HG03439 (cell line): Measurements from ENCODE around the gene CTNND2.
"Not testable (repeated sequence)": the region's sequence is repeated elsewhere in the genome, so short reads cannot be mapped to it uniquely, and the experiment has no call there.

Source experiments
- ATAC-seq: cut with Tn5 transposase; IDR thresholded peaks from one replicate; pipeline ENCODE4 v1.9.1; 2021; ENCODE audit warnings: mild to moderate bottlenecking, moderate library complexity; ENCODE audit not compliant: unreplicated experiment

CTNND2 gene

DNA sequence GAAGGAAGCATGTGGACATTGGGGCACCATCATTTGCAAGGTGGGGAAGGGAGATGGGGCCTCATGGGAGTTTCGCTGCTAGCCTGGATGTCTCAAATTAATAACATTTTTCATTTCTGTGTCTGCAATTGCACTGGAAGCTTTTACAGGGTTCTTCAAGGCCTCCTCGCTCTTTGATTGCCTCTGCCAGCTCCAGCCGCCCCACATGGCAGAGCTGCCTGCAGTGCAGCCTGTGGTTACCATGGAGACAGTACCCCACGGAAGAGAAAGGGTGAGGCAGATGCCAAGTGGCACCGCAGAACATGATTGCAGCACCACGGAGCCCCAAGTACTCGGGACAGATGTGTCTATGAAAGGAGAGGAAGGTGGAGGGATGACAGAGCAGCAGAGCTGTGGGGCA lies 25.4 kb downstream of the CTNND2 start:
- ATAC-seq: no peak

DNA sequence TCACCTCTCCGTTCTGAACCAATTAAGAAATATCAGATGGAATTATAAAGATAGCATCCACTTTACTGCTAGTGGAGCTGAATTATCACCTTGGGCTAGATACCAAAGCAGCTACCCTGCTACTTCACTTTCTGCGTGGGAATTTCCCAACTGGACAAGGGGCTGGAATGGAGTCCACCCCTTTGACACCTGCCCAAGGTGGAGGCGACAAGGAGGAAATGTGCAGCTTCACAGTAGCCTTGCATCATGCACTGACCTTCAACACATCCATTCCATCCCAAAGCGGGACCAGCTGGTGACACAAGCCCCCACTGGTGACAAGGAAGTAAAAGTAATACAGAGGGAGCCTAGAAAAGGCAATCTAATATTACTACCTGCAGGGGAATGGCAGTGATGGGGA lies 30.7 kb downstream of the CTNND2 start:
- no peak for ATAC-seq

DNA sequence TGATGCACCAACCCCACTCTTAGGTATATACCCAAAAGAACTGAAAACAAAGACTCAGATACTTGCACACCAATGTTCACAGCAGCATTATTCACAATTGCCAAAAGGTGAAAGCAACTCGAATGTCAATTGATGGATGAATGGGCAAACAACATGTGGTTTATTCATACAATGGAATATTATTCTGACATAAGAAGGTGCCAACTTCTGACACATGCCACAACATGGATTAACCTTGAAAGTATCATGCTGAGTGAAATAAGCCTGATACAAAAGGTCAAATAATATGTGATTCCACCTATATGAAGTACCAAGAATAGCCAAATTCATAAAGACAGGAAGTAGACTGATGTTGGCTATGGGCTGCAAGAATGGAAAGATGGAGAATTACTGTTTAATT lies 35.0 kb downstream of the CTNND2 start:
- ATAC-seq: no peak

DNA sequence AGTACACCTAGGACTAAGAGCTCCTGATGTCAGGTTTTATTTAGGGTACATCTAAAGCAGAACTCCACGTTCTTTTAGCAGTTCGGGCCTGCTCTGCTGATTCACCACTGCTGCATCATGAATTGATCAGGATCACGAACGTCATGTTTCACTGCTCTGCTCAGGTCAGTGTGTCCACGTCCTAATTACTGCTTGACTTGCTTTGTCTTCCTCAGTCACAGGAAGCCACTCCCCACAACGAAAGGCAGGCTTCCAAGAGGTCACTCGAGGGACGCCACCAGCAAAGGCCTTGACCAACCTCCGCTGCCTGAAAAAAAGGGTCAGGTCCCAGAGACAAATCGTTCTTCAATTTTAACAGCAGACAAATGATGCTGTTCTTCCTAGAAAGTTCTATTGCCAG lies 40.3 kb downstream of the CTNND2 start:
- ATAC-seq: no peak

DNA sequence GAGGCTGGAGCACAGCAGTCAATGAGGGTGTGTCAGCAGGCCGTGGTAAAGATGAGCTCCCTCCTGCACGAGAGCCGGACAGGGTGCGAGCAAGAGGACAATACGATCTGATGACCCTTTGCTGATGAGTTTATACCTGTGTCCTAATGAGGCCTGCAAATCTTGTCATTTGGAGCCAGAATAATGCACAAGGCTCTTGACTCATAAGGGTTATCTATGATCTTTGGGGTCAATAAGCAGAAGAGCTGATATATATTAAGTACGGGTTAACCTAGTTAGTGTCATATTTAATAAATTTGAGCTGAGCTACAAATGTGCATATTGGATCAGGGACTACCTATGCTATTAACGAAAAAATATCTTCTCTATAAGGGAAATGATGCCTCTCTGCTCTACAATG lies 46.9 kb downstream of the CTNND2 start:
- no peak for ATAC-seq

DNA sequence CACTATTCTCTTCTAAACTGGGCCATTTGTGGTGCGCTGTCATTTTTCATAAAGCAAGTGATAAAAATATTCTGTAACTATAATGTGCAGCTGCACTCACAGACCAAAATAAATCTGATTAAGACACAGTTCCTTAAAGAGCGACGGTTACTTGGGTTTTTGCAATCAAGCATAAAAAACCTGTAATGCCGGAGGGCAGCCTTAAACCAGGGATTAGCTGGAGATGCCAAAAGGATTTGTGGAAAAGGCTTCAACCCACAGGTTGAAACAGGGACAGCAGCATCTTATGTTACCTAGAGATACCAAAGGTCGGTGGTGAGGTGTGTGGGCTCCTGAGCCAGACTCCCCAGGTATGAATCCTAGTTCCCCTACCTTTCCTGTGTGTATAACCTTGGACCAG lies 49.3 kb downstream of the CTNND2 start:
- no peak for ATAC-seq

DNA sequence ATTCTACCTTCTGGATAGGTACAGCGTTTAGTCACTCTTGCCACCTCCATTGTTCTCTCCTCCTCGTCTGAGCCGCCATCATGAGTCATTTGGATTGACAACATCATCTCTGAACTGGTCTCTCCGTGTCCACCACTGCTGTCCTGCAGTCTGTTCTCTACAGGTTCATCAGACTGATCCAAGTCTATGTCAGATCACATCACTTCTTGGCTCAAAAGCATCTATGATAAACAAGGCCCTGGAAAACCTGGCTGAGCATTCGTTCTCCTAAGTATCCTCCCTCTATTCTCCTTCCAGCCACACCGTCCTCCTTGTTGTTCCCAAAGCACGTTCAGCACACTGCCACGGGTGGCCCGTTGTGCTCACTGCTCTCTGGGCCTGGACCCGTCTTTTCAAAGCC lies 50.5 kb downstream of the CTNND2 start:
- ATAC-seq: no peak

DNA sequence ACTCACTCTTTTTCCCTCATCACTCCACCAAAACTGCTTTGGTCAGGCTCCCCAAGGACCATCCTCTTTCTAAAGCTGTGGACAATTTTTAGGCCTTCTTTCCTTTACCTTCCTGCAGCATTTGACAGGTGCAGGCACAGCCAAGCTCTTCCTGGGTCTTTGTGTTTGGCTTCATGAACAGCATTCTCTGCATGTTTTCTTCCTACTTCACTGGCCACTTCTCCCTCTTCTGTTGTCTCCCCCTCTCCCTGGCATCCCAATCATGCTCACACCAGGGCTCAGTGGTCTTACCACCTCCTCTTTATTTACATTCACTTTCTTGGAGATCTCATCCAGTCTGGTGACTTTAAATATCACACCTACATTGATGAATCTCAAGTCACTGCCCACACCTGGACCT lies 51.1 kb downstream of the CTNND2 start:
- no peak for ATAC-seq

DNA sequence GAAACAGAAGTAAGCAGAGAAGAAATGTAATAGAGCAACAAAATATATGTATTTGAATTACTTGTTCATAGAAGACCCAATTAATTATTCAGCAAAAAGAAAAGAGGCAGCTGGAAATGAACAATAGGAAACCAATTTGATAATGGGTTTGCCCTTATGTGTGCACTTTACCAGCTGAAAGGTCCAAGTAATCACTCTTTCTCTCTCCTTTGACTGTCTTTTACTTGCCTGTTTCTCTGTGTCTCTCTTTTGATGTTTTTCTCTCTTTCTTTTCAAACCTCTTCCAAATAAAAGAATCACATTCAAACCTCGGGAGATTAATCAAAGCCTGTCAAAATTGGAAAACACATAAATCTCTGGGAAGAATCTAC lies 51.5 kb downstream of the CTNND2 start:
- no peak for ATAC-seq

DNA sequence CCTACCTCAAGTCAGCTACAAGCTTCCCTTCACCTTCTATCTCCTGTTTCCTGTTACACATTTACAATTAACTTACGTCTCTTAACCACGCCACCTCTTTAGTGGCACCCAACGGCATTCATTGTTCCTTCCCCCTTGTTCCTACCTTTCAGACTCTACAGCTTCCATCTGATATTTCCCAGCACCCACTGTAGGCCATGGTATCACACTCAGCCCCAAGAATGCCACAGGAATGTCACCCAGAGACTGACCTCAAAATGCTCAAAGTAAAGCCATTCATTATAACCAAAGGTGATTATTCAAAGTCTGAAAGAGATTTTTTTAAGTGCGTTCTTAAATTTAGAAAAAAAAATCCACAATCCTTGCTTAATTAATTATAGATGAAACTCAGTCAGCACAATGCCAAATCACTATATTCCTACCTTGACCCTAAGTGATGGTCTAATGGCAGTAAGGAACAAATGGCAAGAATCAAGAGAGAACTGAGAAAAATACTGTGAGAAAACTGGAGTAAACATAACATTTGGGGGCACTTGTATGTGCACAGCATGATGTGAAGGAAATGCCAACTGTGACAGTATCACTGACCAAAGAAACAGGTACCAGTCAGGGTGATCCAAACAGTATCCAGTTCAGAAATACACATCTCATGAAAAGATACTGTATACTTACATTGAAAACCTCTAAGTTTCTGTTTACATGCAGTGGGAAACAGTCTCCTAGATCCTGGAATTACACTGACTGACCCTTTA lies 52.1 kb downstream of the CTNND2 start:
- no peak for ATAC-seq

DNA sequence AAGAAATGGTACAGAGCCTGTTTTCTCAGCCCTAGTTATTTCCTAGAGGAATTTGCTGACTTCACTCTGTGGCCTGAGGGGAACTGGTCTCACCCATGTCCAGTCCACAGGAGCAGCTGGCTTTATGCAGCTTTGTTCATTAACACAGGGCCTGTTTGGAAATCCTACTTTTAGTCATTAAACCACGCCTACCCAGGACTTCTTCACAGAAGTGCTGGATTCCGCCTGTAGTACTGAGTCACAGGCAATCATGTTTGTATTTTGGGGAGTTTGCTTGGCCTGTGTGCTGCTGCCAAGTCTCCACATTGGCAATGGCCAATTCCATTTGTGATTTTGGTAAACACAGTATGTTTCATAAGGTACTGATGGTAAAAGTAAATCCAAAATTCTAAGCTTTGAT lies 52.8 kb downstream of the CTNND2 start:
- no peak for ATAC-seq

DNA sequence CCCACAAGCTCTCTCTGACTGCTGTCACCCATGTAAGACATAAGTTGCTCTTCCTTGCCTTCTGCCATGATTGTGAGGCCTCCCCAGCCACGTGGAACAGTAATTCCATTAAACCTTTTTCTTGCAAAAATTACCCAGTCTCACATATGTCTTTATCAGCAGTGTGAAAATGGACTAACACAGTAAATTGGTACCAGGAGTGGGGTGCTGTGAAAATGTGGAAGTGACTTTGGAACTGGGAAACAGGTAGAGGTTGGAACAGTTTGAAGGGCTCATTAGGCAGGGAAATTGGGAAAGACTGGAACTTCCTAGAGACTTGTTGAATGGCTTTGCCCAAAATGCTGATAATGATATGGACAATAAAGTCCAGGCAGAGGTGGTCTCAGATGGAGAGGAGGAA lies 75.7 kb downstream of the CTNND2 start:
- not testable (repeated sequence) for ATAC-seq

DNA sequence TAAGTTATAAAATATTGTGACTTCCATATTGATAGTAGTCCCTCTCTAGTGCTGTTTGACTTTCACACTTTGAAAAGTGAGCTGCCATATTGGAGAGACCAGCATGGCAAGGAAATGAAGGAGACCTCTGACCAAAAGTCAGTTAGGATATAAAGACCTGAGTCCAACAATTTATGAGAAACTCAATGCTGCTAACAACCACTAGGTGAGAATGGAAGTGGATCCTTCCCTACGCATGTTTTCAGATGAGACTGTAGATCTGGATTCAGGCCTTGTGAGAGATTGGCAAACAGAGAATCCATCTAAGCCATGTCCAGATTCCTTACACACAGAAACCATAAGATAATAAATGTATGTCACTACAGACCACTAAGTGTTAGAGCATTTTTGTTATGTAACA lies 81.6 kb downstream of the CTNND2 start:
- no peak for ATAC-seq

DNA sequence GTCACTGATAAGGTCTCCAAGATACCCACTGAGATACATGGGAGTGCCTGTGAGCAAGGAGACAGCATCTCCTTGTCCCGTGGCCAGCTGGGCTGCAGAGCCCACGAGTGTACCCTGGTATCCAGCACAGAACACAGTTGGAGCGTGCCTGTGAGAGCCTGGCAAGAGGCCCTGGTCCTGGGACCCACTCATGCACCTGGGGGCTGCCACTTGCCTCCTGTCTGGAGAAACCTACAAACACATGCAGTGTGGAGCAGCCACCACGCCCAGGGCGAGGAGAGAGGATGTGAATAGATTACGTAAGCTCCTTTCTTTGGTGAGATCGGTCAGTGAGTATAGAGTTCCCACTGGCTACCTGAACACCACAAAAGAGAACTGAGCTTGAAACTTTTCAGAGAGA lies 88.3 kb downstream of the CTNND2 start:
- no peak for ATAC-seq

DNA sequence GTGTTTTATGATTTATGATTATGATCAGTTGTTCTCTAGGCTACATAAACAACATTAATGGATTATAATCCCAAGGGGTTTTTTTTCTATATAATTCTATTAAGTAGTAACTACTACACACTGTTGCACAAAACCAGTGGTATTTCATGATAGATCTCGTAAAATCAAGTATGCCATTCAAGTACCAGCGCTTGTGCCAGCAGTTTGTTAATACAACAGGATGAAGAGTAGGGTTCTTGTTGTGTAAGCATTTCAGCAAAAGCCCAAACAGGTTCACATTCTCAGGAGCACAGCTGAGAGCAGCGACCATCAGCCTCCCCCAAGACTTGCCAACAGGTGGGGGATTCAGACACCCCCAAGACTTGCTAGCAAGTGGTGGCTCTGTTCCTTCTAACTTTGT lies 88.8 kb downstream of the CTNND2 start:
- ATAC-seq: no peak

DNA sequence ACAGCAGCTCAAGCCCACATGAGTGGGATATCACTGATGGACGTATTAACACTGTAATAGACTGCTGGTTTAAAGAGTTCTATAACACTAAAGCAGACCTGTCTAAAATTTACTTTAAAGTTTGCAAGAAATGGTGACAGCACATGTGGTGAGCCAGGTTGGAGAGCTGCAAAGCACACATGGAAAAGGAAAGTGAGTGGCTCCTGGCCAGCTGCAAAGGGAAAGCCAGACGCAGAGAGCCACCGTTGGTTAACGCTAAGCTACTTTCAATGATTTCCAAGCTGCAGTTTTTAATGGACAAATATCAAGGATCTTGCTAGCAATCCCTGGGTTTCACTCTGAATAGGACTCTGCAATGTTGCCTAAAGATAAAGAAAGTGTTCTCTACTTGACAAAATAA lies 89.9 kb downstream of the CTNND2 start:
- no peak for ATAC-seq

DNA sequence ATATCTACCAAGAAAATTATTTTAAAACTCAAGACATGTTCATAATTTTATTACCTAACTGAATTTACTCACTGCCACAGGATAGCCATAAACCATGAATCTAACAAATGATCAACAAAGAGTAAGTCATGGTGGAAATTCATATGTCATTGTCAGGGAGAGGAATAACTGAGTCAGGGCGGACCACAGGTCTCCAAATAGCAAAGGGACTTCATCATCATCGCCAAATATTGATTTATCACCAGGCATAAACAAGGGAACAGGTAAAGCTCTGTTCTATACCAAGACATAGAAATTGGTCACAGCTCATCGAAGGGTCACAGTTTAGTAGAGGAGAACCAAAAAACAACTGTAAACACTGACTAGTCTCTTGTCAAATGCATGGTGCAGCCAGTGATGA lies 94.8 kb downstream of the CTNND2 start:
- ATAC-seq: no peak

DNA sequence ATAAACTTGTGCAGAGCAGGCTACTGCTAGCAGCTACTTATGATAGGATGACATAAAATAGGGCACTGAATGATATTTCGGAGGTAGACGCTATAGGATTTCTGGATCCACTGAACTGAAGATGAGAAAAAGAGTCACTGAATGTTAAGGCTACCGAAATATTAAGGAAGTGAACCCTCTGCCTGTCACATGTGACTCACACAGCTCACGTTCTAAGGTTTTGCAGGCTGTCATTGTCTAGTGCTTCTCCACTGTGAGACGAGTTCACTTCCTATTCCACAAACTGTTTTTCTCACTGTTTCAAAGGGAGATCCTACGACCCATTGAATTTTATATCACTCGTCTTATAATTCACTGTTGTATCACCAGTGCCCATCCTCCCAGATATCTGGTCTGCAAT lies 100.8 kb downstream of the CTNND2 start:
- ATAC-seq: no peak

DNA sequence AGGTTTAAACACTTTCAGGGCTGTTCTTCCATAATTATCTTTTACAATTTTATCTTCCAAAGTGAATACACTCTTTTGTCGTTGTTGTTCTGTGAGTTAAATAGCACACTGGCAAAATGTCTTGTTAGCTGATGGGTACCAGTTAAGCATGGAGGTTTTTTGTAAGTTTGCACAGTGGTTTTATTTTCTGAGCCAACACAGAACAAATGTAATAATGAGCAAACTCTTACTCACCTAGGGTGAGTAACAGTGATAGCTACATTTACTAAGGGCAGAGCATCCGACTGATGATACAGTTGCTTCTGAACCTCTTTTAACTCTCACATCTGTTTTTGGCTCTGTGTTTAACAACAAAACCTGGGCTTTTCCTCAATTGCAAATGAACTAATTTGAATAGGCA lies 103.2 kb downstream of the CTNND2 start:
- no peak for ATAC-seq

DNA sequence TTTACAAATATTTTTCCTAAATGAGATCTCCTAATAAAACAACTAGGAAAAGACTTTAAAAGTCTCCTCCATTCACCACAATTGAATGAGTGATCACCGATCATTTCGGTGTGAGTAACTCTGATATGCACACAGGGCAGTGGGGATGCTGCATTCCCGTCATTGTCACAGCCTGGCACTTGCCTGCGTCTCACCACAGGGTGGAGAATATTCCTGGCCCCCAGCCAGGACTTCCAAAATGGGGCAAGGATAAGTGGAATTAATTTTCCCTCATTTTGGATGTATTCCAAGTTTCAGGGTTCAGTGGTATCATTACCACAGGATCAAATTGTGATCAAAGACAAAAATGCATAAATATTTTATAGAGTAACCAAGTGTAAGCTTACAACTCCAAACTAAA lies 107.1 kb downstream of the CTNND2 start:
- no peak for ATAC-seq

DNA sequence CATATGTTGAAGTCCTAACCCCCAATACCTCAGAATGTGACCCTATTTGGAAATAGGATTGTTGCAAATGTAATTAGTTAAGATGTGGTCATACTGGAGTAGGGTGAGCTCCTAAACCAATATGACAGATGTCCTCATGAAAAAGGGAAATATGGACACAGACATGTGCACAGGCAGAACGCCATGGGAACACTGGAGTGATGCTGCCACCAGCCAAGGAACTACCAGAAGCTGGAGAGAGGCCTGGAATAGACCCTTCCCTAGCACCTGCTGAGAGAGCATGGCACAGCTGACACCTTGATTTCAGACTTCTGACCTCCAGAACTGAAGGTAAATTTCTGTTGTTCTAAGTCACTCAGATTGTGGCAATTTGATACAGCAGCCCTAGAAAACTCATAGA lies 110.8 kb downstream of the CTNND2 start:
- no peak for ATAC-seq

DNA sequence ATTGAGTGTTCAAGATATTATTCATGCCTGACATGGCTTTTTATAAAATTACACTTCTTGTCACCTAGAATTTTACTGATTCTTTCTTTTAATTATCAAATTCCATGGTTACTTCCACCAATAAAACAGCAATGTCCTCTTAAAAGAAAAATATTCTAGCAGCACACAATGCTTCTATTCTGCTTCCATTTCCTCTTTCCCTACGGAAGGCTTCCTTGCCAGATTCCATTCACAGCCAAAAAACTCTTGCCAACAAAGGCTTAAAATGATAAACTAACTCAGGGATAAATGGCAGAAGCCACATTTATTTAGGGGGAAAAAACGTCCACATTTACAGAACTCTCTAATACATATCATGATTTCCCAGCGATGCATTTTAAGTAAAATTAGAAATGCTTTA lies 111.6 kb downstream of the CTNND2 start:
- no peak for ATAC-seq

DNA sequence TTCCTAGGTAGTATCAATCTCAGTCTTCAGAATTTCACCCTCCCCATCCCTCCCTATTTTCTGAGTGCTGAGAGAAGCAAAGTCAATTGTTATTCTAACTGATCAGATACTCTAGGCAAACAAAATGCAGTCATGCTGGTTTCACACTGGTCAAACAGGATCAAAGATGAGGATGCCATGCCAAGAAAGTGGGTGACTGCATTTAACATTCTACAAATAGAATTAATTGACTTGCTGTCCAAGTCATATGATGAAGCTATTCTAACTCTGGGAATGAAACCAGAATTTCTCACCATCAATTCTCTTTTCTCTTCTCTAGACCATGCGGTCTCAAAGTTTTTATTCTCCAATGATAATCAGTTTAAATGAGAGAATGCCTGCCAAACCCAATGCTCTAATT lies 112.5 kb downstream of the CTNND2 start:
- ATAC-seq: no peak
